ENCODE data around the gene RCCD1. TPM values are rescaled to one million over a fixed set of nuclear protein-coding genes. Genes with fewer than 3 reads are reported as not detected.
"Not testable (repeated sequence)": the region's sequence is repeated elsewhere in the genome, so short reads cannot be mapped to it uniquely, and the experiment has no call there.

Gene RCCD1
- total RNA-seq, 1 donor from 2014 or later = 20.3 TPM

DNA sequence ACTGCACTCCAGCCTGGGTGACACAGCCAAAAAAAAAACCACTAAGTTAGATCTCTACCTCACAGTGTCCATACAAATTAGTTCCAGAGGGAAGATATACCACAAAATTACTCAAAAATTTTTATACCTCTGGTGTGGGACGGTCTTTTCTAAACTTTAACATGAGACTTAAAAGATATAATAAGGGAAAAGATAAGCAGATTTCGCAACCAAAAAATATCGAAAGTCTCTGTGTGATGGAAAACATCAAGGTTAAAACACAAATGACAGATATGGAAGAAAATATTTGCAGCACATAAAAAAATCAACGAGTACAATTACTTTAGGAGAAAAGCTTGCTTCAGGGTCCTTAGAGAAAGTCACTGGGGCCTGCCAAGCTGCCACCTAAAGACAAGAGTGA is 32.8 kb upstream of the RCCD1 start:
- no peaks in the 10 kb centered on the region for H3K4me1 Mint-ChIP-seq (ENCODE audit: unreplicated experiment)
- DNase-seq (ENCODE audit: extremely low spot score, unreplicated experiment) = no peak
- H3K36me3 Mint-ChIP-seq = peaks cover 8% of the 10 kb centered on the region

DNA sequence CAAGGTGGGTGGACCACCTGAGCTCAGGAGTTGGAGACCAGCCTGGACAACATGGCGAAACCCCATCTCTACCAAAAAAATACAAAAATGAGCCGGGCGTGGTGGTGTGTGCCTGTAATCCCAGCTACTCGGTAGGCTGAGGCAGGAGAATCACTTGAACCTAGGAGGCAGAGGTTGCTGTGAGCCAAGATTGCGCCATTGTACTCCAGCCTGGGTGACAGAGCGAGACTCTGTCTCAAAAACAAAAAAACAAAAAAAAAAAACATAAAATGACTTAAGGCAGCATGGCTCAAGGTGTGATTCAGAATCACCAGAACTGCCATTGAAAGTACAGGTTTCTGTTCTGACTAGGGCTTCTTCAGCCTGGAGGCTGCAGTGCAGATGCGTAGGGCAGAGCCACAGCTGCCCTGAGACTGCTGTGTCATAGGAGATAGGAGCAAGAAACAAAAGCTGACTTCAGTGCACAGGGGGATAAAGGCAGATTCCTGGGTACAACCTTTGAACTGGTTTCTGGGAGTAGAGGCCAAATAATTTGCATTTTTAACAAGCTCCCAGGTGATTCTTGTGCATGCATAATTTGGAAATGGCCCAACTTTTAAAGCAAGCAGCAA is 31.9 kb upstream of the RCCD1 start:
- H3K4me3 Mint-ChIP-seq; H3K27ac Mint-ChIP-seq; H3K36me3 Mint-ChIP-seq; H3K9me3 Mint-ChIP-seq; DNase-seq (ENCODE audit: extremely low spot score, unreplicated experiment); H3K27me3 Mint-ChIP-seq; H3K4me1 Mint-ChIP-seq (ENCODE audit: unreplicated experiment): not testable (repeated sequence)

More for the DNA sequence above, 32.8 kb upstream of the RCCD1 start:
- Mint-ChIP-seq H3K9me3 (no peaks in the 10 kb centered on the region), H3K4me3 (no peak overlapping the region), H3K27me3 (no peaks in the 10 kb centered on the region), H3K27ac (no peak overlapping the region)
- TF ChIP-seq CTCF (conservative IDR thresholded peaks at IDR 0.05) = no peak

DNA sequence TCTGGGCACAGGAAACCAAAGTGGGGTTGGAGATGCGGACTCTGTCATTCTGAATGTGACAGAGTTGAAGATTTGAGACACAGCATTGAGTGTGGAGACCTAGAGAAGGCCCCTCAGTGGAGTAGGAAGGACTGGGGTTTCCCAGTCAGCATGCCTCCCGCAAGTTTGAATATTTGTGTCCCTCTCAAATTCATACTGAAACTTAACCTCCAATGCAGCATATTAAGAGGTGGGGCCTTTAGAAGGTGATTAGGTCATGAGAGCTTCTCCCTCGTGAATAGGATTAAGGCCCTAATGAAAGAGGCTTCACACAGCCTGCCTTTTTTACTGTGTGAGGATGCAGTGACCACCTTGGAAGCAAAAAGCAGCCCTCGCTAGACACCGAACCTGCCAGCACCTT is 30.3 kb upstream of the RCCD1 start:
- Mint-ChIP-seq H3K4me3 (no peak overlapping the region), H3K9me3 (no peaks in the 10 kb centered on the region), H3K27ac (no peak overlapping the region), H3K27me3 (no peaks in the 10 kb centered on the region), H3K36me3 (peaks cover 5% of the 10 kb centered on the region), H3K4me1 (ENCODE audit: unreplicated experiment) (no peaks in the 10 kb centered on the region)
- no peak for DNase-seq (ENCODE audit: extremely low spot score, unreplicated experiment)
- TF ChIP-seq CTCF (conservative IDR thresholded peaks at IDR 0.05) = no peak

DNA sequence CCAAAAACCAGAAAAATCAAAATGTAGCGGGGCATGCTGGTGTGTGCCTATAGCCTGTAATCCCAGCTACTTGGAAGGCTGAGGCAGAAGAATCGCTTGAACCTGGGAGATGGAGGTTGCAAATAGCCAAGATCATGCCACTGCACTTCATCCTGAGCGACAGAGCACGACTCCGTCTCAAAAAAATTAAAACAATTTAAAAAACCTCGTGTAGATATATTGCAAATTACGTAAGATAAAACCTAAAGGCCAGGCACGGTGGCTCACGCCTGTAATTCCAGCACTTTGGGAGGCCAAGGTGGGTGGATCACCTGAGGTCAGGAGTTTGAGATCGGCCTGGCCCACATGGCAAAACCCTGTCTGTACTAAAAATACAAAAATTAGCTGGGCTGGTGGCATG is 27.9 kb upstream of the RCCD1 start:
- not testable (repeated sequence) for H3K27me3 Mint-ChIP-seq; H3K27ac Mint-ChIP-seq; H3K36me3 Mint-ChIP-seq; H3K9me3 Mint-ChIP-seq; DNase-seq (ENCODE audit: extremely low spot score, unreplicated experiment); H3K4me1 Mint-ChIP-seq (ENCODE audit: unreplicated experiment); H3K4me3 Mint-ChIP-seq

DNA sequence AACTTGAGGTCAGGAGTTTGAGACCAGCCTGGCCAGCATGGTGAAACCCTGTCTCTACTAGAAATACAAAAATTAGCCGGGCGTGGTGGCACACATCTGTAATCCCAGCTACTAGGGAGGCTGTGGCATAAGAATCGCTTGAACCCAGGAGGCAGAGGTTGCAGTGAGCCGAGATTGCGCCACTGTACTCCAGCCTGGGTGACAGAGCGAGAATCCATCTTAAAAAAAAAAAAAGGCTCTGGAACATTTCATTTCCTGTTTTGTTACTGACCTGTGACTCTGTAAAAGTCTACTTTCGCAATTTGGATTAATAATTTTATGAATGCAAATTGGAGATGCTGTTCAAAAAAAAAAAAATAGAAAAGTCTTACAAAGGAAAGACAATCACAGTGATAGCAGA is 26.6 kb upstream of the RCCD1 start:
- peaks cover 12% of the 10 kb centered on the region for H3K4me1 Mint-ChIP-seq (ENCODE audit: unreplicated experiment)
- H3K9me3 Mint-ChIP-seq; H3K27ac Mint-ChIP-seq; H3K4me3 Mint-ChIP-seq; DNase-seq (ENCODE audit: extremely low spot score, unreplicated experiment); H3K36me3 Mint-ChIP-seq; H3K27me3 Mint-ChIP-seq: not testable (repeated sequence)

DNA sequence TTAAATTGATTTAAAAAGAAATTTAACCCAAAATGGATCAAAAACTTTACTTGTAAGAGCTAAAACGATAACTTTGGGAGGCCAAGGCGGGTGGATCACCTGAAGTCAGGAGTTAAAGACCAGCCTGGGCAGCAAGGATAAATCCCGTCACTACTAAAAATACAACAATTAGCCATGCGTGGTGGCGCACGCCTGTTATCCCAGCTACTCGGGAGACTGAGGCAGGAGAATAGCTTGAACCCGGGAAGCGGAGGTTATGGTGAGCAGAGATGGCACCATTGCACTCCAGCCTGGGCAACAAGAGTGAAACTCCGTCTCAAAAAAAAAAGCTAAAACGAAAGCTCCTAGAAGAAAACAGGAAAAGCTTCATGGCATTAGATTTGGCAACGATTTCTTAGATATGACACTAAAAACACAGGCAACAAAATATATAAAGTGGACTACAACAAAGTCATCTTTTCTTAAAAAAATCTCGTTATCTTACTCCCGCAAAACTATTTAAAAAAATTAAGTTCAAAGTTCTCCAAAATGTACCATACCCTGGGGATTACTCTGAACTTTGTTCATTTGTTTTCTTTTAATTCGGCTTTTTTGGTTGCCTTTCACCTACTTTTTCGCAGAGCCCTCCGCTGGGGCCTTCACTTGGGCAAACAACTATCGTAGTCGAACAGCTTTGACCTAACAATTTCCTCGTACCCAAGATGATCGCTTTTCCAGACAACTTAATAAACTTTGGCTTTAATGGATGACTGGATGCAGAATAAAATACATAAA is 25.3 kb upstream of the RCCD1 start:
- no peak for TF ChIP-seq CTCF (conservative IDR thresholded peaks at IDR 0.05)
- Mint-ChIP-seq H3K9me3 (no peaks in the 10 kb centered on the region), H3K27me3 (no peaks in the 10 kb centered on the region), H3K4me3 (peak overlapping the region; percentile 51), H3K27ac (no peak overlapping the region), H3K4me1 (ENCODE audit: unreplicated experiment) (peaks cover 17% of the 10 kb centered on the region), H3K36me3 (no peaks in the 10 kb centered on the region)
- DNase-seq (ENCODE audit: extremely low spot score, unreplicated experiment) = no peak

DNA sequence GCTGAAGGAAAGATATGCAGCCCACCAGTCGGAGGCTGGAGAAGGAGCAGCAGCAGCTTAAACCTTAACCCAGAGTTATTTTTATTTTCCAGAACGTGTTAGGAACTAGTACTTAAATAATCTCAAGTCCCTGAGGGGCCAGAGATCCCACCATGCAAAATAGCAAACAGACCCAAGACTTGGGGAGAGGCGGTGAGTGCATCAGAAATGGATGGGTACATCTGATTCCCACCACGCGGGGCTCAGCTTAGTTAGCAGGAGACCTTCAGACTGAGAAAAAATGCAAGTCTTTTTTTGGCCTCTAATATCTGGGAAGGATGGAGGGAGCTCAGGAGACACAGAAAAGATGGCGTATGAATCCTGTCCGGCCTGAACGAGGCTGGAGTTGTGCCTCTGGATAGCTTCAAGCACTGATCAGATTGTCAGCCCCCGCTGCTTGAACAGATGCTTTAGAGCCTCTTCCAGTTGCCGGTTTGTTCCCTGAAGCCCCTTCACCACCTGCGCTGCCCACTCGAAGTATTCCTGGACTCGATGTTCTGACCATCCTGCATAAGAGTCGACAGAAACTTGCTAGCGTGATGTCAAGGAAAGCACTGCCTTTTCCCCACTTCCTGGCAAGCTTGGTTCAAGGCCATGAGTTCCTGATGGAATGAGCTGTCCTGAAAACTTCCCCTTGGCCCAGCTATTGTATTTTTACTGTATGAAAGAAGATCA is 23.7 kb upstream of the RCCD1 start:
- H3K4me1 Mint-ChIP-seq (ENCODE audit: unreplicated experiment) = peaks cover 21% of the 10 kb centered on the region
- peak overlapping the region; percentile 97 for H3K27ac Mint-ChIP-seq
- DNase-seq (ENCODE audit: extremely low spot score, unreplicated experiment) = no peak
- peaks cover under 1% of the 10 kb centered on the region for H3K36me3 Mint-ChIP-seq
- no peaks in the 10 kb centered on the region for H3K9me3 Mint-ChIP-seq
- H3K27me3 Mint-ChIP-seq = no peaks in the 10 kb centered on the region
- TF ChIP-seq CTCF (conservative IDR thresholded peaks at IDR 0.05) = no peak
- peak overlapping the region; percentile 97 for H3K4me3 Mint-ChIP-seq
